ENCODE measurements around the gene CAB39. TPM values are rescaled to one million over a fixed set of nuclear protein-coding genes. Genes with fewer than 3 reads are reported as not detected.

Gene CAB39
- total RNA-seq, 1 donor from 2014 or later, result 66.6 TPM

- Histone ChIP-seq H3K4me2 (ENCODE audit: low read length) (peak overlapping the region; percentile 78), H4K20me1 (ENCODE audit: insufficient read depth, low read length) (peaks cover 19% of the 10 kb centered on the region), H3K4me3 (ENCODE audit: insufficient read depth, low read depth, low read length) (peak overlapping the region; percentile 18), H3K4me1 (ENCODE audit: insufficient read depth, low read length) (peaks cover 43% of the 10 kb centered on the region), H3K9ac (ENCODE audit: low read length) (peak overlapping the region; percentile 74), H3K79me2 (ENCODE audit: insufficient read depth, low read length) (peaks cover 62% of the 10 kb centered on the region), H3K27me3 (ENCODE audit: insufficient read depth, low read length) (no peaks in the 10 kb centered on the region), H3K27ac (ENCODE audit: low read depth, low read length) (peak overlapping the region; percentile 94), H3K36me3 (ENCODE audit: insufficient read depth, low read length) (peaks cover 30% of the 10 kb centered on the region), H2AFZ (ENCODE audit: low read depth, low read length) (no peak overlapping the region), H3K9me3 (ENCODE audit: insufficient read depth, low read depth, low read length) (no peaks in the 10 kb centered on the region)
- no peak for TF ChIP-seq CTCF (IDR thresholded peaks at IDR 0.05; ENCODE audit: insufficient read depth, low read depth, low read length)
- TF ChIP-seq EZH2 (IDR thresholded peaks at IDR 0.05; ENCODE audit: insufficient read depth, low read length), result no peak
- Mint-ChIP-seq H3K4me1 (ENCODE audit: low read depth, unreplicated experiment) (peaks cover 55% of the 10 kb centered on the region), H3K4me3 (ENCODE audit: unreplicated experiment) (peak overlapping the region; percentile 12), H3K9me3 (ENCODE audit: unreplicated experiment) (peaks cover 10% of the 10 kb centered on the region), H3K27ac (ENCODE audit: unreplicated experiment) (peak overlapping the region; percentile 99), H3K27me3 (ENCODE audit: low read depth, unreplicated experiment) (no peaks in the 10 kb centered on the region), H3K36me3 (ENCODE audit: low read depth, unreplicated experiment) (peaks cover 44% of the 10 kb centered on the region)
- FAIRE-seq (peak; percentile 72), DNase-seq (ENCODE audit: low read depth) (no peak)
These were observed 81.9 kb downstream of the CAB39 start for GRCh38 chr2:230794497-230794896.

DNA sequence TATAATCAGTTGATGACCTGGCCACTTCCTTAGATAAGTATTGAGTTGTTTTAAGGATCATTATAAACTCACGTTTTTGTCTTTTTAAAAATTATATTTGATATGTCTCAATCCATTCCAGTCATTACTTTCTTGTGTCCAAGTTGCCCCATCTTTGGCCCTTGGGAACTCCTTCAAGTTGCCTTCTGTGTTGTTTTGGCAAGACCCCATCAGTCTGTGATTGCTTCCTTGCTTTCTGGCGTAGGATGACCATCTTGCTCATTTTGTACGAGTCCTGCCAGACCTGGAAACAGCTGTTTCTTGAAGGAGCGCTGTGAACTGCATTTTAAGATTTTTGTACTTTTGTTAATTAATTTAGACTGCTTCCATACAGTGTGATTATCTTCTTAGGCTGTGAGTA, 83.2 kb downstream of the CAB39 start:
- H3K4me3 ChIP-seq (ENCODE audit: insufficient read depth, low read depth, low read length), result no peak overlapping the region
- no peak for TF ChIP-seq EZH2 (IDR thresholded peaks at IDR 0.05; ENCODE audit: insufficient read depth, low read length)
- no peak for TF ChIP-seq CTCF (IDR thresholded peaks at IDR 0.05; ENCODE audit: insufficient read depth, low read depth, low read length)
- Mint-ChIP-seq H3K36me3 (ENCODE audit: low read depth, unreplicated experiment) (peaks cover 31% of the 10 kb centered on the region), H3K27me3 (ENCODE audit: low read depth, unreplicated experiment) (no peaks in the 10 kb centered on the region), H3K4me1 (ENCODE audit: low read depth, unreplicated experiment) (peaks cover 50% of the 10 kb centered on the region), H3K4me3 (ENCODE audit: unreplicated experiment) (no peak overlapping the region), H3K9me3 (ENCODE audit: unreplicated experiment) (peaks cover 1% of the 10 kb centered on the region), H3K27ac (ENCODE audit: unreplicated experiment) (no peak overlapping the region)
- peaks cover 19% of the 10 kb centered on the region for H3K36me3 ChIP-seq (ENCODE audit: insufficient read depth, low read length)
- H3K4me1 ChIP-seq (ENCODE audit: insufficient read depth, low read length), result peaks cover 43% of the 10 kb centered on the region
- no peak overlapping the region for H2AFZ ChIP-seq (ENCODE audit: low read depth, low read length)
- H4K20me1 ChIP-seq (ENCODE audit: insufficient read depth, low read length), result peaks cover 22% of the 10 kb centered on the region
- H3K4me2 ChIP-seq (ENCODE audit: low read length), result no peak overlapping the region
- H3K27me3 ChIP-seq (ENCODE audit: insufficient read depth, low read length), result no peaks in the 10 kb centered on the region
- H3K79me2 ChIP-seq (ENCODE audit: insufficient read depth, low read length), result peaks cover 49% of the 10 kb centered on the region
- DNase-seq (ENCODE audit: low read depth) (no peak), FAIRE-seq (no peak)
- H3K9ac ChIP-seq (ENCODE audit: low read length), result no peak overlapping the region
- H3K27ac ChIP-seq (ENCODE audit: low read depth, low read length), result no peak overlapping the region
- no peaks in the 10 kb centered on the region for H3K9me3 ChIP-seq (ENCODE audit: insufficient read depth, low read depth, low read length)

- no peaks in the 10 kb centered on the region for H3K9me3 ChIP-seq (ENCODE audit: insufficient read depth, low read depth, low read length)
- no peaks in the 10 kb centered on the region for H3K27me3 ChIP-seq (ENCODE audit: insufficient read depth, low read length)
- peaks cover 1% of the 10 kb centered on the region for H3K9me3 Mint-ChIP-seq (ENCODE audit: unreplicated experiment)
- H3K36me3 ChIP-seq (ENCODE audit: insufficient read depth, low read length), result peaks cover 20% of the 10 kb centered on the region
- H3K79me2 ChIP-seq (ENCODE audit: insufficient read depth, low read length), result peaks cover 48% of the 10 kb centered on the region
- peaks cover 43% of the 10 kb centered on the region for H3K4me1 ChIP-seq (ENCODE audit: insufficient read depth, low read length)
- peaks cover 22% of the 10 kb centered on the region for H4K20me1 ChIP-seq (ENCODE audit: insufficient read depth, low read length)
- H3K4me2 ChIP-seq (ENCODE audit: low read length), result no peak overlapping the region
- TF ChIP-seq CTCF (IDR thresholded peaks at IDR 0.05; ENCODE audit: insufficient read depth, low read depth, low read length), result no peak
- no peak for TF ChIP-seq EZH2 (IDR thresholded peaks at IDR 0.05; ENCODE audit: insufficient read depth, low read length)
- peaks cover 27% of the 10 kb centered on the region for H3K36me3 Mint-ChIP-seq (ENCODE audit: low read depth, unreplicated experiment)
- no peaks in the 10 kb centered on the region for H3K27me3 Mint-ChIP-seq (ENCODE audit: low read depth, unreplicated experiment)
- no peak overlapping the region for H3K27ac Mint-ChIP-seq (ENCODE audit: unreplicated experiment)
- no peak overlapping the region for H3K4me3 Mint-ChIP-seq (ENCODE audit: unreplicated experiment)
- H3K4me1 Mint-ChIP-seq (ENCODE audit: low read depth, unreplicated experiment), result peaks cover 46% of the 10 kb centered on the region
- peak; percentile 50 for FAIRE-seq
- H3K4me3 ChIP-seq (ENCODE audit: insufficient read depth, low read depth, low read length), result no peak overlapping the region
- H2AFZ ChIP-seq (ENCODE audit: low read depth, low read length), result no peak overlapping the region
- no peak overlapping the region for H3K9ac ChIP-seq (ENCODE audit: low read length)
- DNase-seq (ENCODE audit: low read depth), result peak; percentile 83
- no peak overlapping the region for H3K27ac ChIP-seq (ENCODE audit: low read depth, low read length)
These were observed 83.7 kb downstream of the CAB39 start for GRCh38 chr2:230796280-230796862.
